Measurements from ENCODE around the gene DENND1B.

Gene DENND1B

DNA sequence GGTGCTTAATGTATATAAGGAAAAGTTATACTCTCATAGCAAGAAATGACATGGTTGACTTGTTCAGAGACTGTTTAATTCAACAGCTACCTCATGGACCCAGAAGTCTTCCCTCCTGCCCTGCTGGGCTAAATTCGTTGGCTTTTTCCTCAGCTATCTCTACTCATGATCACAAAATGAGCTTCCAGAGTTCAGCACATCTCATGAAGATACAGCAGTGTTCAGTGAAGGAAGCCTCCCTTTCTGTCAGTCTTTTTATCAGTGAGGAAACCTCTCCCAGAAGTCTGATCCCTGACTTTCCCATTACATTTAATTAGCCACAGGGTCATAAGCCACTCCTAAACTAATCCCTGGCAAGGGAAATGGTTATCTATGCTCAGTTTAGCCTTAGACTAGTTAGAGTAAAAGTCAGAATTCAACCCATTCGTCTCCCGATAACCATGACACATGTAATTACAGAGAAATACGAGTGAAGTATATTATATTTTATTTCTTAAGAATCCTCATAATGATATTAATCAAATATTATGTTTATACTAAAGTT, 97.5 kb downstream of the DENND1B start:
- Mint-ChIP-seq H3K27me3 (no peaks in the 10 kb centered on the region), H3K4me1 (ENCODE audit: low read depth) (peaks cover 23% of the 10 kb centered on the region), H3K27ac (no peak overlapping the region), H3K9me3 (no peaks in the 10 kb centered on the region), H3K4me3 (no peak overlapping the region), H3K36me3 (ENCODE audit: low read depth) (no peaks in the 10 kb centered on the region)
- intact Hi-C loops (cut with micrococcal nuclease): no loop called here

DNA sequence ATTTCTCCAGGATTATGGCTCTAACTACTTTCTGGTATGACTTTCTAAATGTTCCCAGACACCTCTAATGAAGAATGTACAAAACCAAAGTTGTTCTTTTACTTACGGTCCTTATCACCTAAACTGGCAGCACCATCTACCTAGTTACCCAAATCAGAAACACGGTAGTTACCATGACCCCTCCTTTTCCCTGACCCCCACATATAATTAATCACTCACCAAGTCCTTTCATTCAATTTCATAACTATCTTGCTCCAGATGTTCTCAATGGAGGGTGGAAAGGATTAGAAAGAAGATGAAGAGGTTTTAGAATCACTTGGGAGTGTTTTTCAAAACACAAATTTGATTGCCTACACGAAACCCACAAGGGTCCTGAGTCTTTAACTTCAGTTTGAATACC, 98.0 kb downstream of the DENND1B start:
- no peak overlapping the region for H3K27ac Mint-ChIP-seq
- intact Hi-C loops (cut with micrococcal nuclease): no loop called here
- no peaks in the 10 kb centered on the region for H3K36me3 Mint-ChIP-seq (ENCODE audit: low read depth)
- H3K4me1 Mint-ChIP-seq (ENCODE audit: low read depth): peaks cover 18% of the 10 kb centered on the region
- H3K27me3 Mint-ChIP-seq: no peaks in the 10 kb centered on the region
- H3K9me3 Mint-ChIP-seq: no peaks in the 10 kb centered on the region
- no peak overlapping the region for H3K4me3 Mint-ChIP-seq

DNA sequence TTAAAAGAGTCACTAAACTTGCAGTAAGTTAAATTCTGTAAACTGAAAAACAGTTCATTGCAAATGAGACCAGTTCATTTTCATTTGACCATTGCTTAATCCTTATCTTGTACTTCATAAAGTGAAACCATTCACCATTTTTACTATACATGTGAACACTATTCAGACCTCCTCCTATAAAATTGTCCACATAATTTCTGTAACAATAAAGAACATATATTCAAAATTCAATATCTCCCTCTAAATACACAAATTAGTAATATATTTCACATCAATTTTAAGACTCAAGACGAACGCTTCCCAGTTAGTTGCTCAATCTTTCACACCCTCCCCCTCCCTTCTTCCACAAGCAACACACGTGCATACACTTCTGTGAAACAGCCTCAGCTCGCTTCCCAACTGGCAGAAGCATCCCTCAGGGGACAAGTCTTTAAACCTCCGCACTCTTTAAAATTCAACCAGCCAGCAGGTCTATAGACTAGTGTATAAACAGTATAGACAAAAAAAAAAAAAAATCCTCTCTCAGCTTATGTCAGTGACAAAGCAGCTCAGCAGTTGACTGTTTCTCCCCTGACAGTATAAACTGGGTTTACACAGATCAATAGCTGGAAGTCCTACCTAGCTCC, 99.6 kb downstream of the DENND1B start:
- no peaks in the 10 kb centered on the region for H3K9me3 Mint-ChIP-seq
- H3K4me1 Mint-ChIP-seq (ENCODE audit: low read depth): peaks cover 11% of the 10 kb centered on the region
- H3K36me3 Mint-ChIP-seq (ENCODE audit: low read depth): no peaks in the 10 kb centered on the region
- peak overlapping the region; percentile 8 for H3K27ac Mint-ChIP-seq
- no peaks in the 10 kb centered on the region for H3K27me3 Mint-ChIP-seq
- intact Hi-C loops (cut with micrococcal nuclease): no loop called here
- peak overlapping the region; percentile 30 for H3K4me3 Mint-ChIP-seq

DNA sequence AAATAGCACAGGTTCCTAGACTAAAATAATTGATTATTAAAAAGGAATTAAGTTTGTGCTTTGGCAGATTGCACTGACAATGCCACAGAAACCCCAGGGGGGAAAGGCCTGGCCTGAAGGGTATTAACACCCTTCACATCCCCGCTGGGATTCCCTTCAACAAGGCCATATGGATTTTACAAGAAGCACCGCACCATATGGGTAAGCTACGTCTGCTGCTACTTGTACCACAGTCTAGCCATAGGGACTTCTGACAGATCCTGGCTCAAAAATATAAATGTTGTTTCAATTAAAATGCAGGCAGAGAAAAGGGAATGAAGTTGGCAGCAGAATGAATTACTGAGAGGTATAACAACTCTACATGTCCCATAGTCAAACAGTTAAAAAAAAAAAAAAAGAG, 101.0 kb downstream of the DENND1B start:
- intact Hi-C loops (cut with micrococcal nuclease): no loop called here
- no peak overlapping the region for H3K4me3 Mint-ChIP-seq
- H3K36me3 Mint-ChIP-seq (ENCODE audit: low read depth): peaks cover 6% of the 10 kb centered on the region
- H3K4me1 Mint-ChIP-seq (ENCODE audit: low read depth): peaks cover 11% of the 10 kb centered on the region
- no peak overlapping the region for H3K27ac Mint-ChIP-seq
- no peaks in the 10 kb centered on the region for H3K27me3 Mint-ChIP-seq
- no peaks in the 10 kb centered on the region for H3K9me3 Mint-ChIP-seq

DNA sequence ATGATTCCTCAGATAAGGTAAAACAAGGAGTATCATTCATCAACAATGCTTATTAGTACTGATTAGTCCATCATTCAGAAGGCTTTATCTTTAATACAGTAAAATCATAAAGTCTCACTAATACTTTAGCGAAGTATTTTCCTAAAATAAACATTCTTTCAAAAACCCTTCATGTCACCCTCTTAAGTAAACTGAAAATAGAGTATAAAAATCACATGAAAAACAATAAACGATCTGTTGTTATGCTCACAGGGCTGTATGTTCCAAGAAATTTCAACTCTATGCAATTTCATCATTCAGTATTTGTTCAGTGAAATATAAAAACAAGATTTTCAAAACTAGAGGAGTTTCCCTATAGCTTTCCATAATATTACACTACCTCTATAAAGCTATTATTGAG, 102.0 kb downstream of the DENND1B start:
- H3K4me1 Mint-ChIP-seq (ENCODE audit: low read depth): peaks cover 11% of the 10 kb centered on the region
- H3K27me3 Mint-ChIP-seq: no peaks in the 10 kb centered on the region
- H3K4me3 Mint-ChIP-seq: no peak overlapping the region
- no peaks in the 10 kb centered on the region for H3K9me3 Mint-ChIP-seq
- H3K36me3 Mint-ChIP-seq (ENCODE audit: low read depth): peaks cover 6% of the 10 kb centered on the region
- intact Hi-C loops (cut with micrococcal nuclease): no loop called here
- H3K27ac Mint-ChIP-seq: no peak overlapping the region

DNA sequence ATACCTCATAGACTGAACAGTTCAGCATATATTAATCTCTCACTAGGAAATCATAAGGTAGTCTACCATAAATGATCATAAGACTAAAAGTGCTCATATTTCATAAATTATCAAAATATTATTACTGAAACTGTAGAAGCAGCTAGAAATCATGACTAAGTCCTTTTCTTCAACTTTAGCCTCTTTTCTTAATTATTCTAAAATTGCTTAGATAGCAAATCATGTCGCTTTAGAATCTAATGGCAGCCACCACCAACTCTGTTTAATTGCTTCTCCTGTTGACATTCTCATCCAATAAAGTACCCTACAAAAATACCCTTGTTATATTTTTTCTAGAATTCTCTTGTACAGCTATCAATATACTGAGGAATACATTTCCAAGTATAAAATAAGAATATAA, 102.9 kb downstream of the DENND1B start:
- no peaks in the 10 kb centered on the region for H3K9me3 Mint-ChIP-seq
- H3K27me3 Mint-ChIP-seq: no peaks in the 10 kb centered on the region
- H3K4me1 Mint-ChIP-seq (ENCODE audit: low read depth): peaks cover 11% of the 10 kb centered on the region
- H3K36me3 Mint-ChIP-seq (ENCODE audit: low read depth): peaks cover 6% of the 10 kb centered on the region
- intact Hi-C loops (cut with micrococcal nuclease): no loop called here
- no peak overlapping the region for H3K27ac Mint-ChIP-seq
- H3K4me3 Mint-ChIP-seq: no peak overlapping the region

DNA sequence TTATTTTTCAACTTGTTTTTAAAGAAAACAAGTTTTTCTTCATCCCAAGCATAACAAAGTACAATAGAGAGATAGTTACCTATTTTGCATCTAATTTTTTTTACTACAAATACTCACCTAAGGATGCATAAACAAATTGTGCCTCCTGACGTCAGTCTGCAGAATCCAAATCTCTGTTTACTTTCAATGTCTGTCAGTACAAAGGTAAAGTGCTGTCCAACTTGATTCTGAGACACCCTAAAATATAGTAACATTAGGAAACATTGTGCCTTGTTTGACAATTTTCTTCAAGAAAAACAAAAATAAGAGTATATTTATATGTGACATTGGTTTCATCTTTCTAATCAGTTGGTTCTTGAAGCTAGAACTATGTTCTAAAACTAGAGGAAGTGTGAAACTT, 103.4 kb downstream of the DENND1B start:
- no peaks in the 10 kb centered on the region for H3K9me3 Mint-ChIP-seq
- intact Hi-C loops (cut with micrococcal nuclease): no loop called here
- H3K36me3 Mint-ChIP-seq (ENCODE audit: low read depth): peaks cover 6% of the 10 kb centered on the region
- no peak overlapping the region for H3K4me3 Mint-ChIP-seq
- no peak overlapping the region for H3K27ac Mint-ChIP-seq
- H3K4me1 Mint-ChIP-seq (ENCODE audit: low read depth): peaks cover 11% of the 10 kb centered on the region
- no peaks in the 10 kb centered on the region for H3K27me3 Mint-ChIP-seq

DNA sequence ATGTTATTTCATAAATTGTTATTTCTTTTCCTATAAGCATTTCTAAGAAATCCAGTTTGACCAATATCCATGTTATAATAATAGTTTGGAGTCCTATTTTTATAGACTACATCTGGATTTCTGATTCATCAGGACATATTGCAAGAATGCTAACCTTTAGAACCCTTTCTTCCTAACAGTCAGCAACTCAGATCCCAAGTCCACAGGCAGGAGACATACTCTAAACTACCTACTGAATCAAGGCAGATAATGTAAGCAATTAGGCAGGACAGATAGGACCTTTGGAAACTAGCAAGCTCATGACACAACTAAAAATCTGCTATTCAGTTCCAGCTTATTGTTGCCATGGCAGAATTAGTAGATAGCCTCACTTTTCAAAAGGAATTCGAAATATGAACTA, 104.1 kb downstream of the DENND1B start:
- Mint-ChIP-seq H3K9me3 (no peaks in the 10 kb centered on the region), H3K36me3 (ENCODE audit: low read depth) (peaks cover 6% of the 10 kb centered on the region)

DNA sequence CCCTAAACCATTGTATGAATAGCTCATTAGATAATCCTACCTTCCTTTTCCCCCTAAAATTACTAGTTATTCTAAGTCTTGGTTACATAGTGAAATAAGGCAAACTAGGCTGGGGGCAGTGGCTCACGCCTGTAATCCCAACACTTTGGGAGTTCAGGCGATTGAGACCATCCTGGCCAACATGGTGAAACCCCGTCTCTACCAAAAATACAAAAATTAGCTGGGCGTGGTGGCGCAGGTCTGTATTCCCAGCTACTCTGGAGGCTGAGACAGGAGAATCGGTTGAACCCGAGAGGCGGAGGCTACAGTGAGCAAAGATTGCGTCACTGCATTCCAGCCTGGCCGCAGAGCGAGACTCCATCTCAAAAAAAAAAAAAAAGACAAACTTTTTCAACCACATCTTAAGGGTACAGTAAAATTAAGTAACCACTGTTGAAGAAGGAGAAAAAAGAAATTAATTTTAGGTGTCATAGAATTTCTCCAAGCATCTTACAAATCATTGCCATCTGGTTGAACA, 108.5 kb downstream of the DENND1B start:
- no peak overlapping the region for H3K4me3 Mint-ChIP-seq
- no peaks in the 10 kb centered on the region for H3K27me3 Mint-ChIP-seq
- H3K9me3 Mint-ChIP-seq: no peaks in the 10 kb centered on the region
- peaks cover 14% of the 10 kb centered on the region for H3K36me3 Mint-ChIP-seq (ENCODE audit: low read depth)
- H3K4me1 Mint-ChIP-seq (ENCODE audit: low read depth): no peaks in the 10 kb centered on the region
- no peak overlapping the region for H3K27ac Mint-ChIP-seq
- intact Hi-C loops (cut with micrococcal nuclease): no loop called here

More for the DNA sequence above, 104.1 kb downstream of the DENND1B start:
- no peaks in the 10 kb centered on the region for H3K27me3 Mint-ChIP-seq
- peaks cover 7% of the 10 kb centered on the region for H3K4me1 Mint-ChIP-seq (ENCODE audit: low read depth)
- no peak overlapping the region for H3K4me3 Mint-ChIP-seq
- intact Hi-C loops (cut with micrococcal nuclease): no loop called here
- H3K27ac Mint-ChIP-seq: no peak overlapping the region

DNA sequence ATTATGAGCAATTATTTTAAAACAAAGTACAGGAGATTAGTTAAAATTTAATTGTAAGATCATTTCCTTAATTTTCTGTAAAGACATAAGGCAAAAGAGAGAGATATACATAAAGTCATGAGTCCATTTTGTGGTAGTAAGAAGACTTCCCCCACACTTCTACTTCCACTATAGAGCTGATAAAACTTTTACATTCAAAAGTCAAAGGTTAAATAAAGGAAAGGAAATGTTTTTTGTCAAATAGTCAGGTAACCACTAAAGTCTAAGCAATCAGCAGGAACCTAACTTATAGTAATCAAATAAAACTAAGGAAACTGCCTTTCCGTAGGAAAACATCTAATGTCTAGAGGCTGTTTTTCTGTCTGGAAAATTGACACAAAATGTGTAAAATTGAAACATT, 110.9 kb downstream of the DENND1B start:
- Mint-ChIP-seq H3K4me1 (ENCODE audit: low read depth) (no peaks in the 10 kb centered on the region), H3K27ac (no peak overlapping the region), H3K4me3 (no peak overlapping the region), H3K27me3 (no peaks in the 10 kb centered on the region), H3K36me3 (ENCODE audit: low read depth) (peaks cover 8% of the 10 kb centered on the region), H3K9me3 (no peaks in the 10 kb centered on the region)
- intact Hi-C loops (cut with micrococcal nuclease): no loop called here

DNA sequence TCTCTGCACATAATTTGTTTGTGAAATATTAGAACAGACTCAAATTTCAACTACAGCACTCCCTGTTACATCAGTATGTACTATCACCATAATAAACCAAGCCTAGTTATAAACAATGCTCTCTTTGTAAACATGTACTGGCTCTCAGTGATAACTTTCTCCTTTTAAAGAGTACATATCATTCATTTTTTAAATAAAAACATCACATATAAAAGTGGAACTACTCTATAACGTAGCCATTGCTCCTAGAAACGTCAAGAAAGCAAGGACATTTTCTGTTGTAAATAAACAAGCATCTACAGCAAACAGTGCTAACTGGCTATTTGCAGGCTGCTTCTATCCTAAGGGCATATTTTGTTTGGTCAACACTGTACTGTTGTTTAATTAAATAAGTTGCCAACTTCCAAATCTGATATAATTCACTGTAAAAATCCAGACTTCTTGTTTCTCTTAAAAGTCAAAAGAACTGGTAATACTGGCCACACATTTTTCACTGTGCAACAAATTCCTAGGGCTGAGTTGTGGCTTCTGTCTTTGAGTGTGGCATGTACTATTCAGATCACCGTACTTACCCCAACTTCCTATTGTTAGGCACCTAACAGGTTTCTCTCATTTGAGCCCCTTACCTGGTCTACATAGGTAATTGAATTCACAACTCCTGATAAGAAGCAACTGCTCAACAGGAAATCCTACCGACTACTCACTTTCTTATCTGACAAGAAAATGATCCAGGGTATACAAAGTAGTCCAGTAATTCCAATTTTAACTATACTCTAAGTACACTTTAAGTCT, 111.9 kb downstream of the DENND1B start:
- intact Hi-C loops (cut with micrococcal nuclease): no loop called here
- Mint-ChIP-seq H3K4me1 (ENCODE audit: low read depth) (no peaks in the 10 kb centered on the region), H3K36me3 (ENCODE audit: low read depth) (peaks cover 8% of the 10 kb centered on the region), H3K27me3 (no peaks in the 10 kb centered on the region), H3K4me3 (no peak overlapping the region), H3K9me3 (no peaks in the 10 kb centered on the region), H3K27ac (no peak overlapping the region)

DNA sequence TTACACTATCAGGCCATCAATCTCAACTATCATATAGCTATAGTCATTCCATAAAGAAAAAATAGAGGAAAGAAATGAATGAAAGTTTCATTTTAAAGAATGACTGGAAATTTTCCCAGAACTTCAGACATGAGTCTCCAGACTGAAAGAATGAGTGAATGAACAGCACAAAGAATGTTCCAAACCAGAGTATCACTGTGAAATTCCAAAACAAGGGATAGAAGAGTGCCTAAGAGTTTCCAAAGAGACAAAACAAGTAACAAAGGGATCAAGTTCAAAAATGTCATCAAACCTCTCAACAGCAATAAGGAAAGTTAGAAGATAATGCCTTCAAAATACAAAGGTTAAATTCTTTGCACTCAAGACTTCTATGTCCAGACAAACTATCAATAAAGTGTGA, 114.9 kb downstream of the DENND1B start:
- H3K36me3 Mint-ChIP-seq (ENCODE audit: low read depth): peaks cover 36% of the 10 kb centered on the region
- no peaks in the 10 kb centered on the region for H3K4me1 Mint-ChIP-seq (ENCODE audit: low read depth)
- no peaks in the 10 kb centered on the region for H3K27me3 Mint-ChIP-seq
- H3K4me3 Mint-ChIP-seq: no peak overlapping the region
- intact Hi-C loops (cut with micrococcal nuclease): no loop called here
- peak overlapping the region; percentile 12 for H3K27ac Mint-ChIP-seq
- no peaks in the 10 kb centered on the region for H3K9me3 Mint-ChIP-seq

DNA sequence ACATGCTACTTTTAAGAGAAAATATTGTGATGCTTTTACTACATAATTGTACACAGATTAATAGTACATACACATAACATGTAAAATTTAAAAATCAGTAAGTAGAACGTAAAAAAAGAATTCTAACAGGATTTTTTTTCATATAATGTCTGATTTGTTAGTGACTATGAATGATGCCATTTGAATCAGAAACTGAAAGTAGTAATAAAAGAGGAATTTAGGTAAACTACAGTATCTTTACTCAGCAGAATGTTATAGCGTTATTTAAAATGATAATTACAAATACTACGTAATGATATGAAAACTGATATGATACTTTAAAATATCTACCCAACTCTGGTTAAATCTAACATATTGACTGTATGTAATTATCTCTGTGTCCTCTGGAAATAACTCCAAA, 116.1 kb downstream of the DENND1B start:
- intact Hi-C loops (cut with micrococcal nuclease): no loop called here
- H3K27ac Mint-ChIP-seq: no peak overlapping the region
- peaks cover 36% of the 10 kb centered on the region for H3K36me3 Mint-ChIP-seq (ENCODE audit: low read depth)
- no peaks in the 10 kb centered on the region for H3K27me3 Mint-ChIP-seq
- H3K4me3 Mint-ChIP-seq: no peak overlapping the region
- no peaks in the 10 kb centered on the region for H3K4me1 Mint-ChIP-seq (ENCODE audit: low read depth)
- no peaks in the 10 kb centered on the region for H3K9me3 Mint-ChIP-seq

DNA sequence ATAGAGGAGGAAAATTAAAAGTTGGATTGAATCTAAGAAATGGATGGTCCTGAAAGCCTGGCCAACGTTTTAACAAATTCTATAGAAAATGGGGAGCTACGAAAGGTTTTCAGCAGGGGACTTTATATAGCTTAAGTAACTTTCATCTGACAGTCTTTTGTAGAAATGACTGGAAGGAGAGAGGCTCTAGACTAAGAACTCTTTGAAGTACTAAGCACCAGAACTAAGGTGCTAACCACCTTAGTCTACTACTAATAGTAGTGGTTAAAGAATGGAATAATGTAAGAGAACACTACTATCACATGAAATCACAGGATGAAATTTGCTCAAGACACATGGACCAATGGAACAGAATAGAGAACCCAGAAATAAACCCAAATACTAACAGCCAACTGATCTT, 126.1 kb downstream of the DENND1B start:
- H3K9me3 Mint-ChIP-seq: no peaks in the 10 kb centered on the region
- H3K27me3 Mint-ChIP-seq: no peaks in the 10 kb centered on the region
- peaks cover 34% of the 10 kb centered on the region for H3K36me3 Mint-ChIP-seq (ENCODE audit: low read depth)
- intact Hi-C loops (cut with micrococcal nuclease): no loop called here
- H3K4me3 Mint-ChIP-seq: no peak overlapping the region
- no peak overlapping the region for H3K27ac Mint-ChIP-seq
- no peaks in the 10 kb centered on the region for H3K4me1 Mint-ChIP-seq (ENCODE audit: low read depth)
